Measurements from ENCODE around the gene FAF2.

FAF2 gene

GRCh38 chr5:176535101-176535663, 87.0 kb downstream of the FAF2 start:
- DNase-seq (ENCODE audit: low spot score in 2 of 2): peak in 1 of 2 donors; percentile 69
- peaks cover 60% of the 10 kb centered on the region for H3K4me1 Mint-ChIP-seq

GRCh38 chr5:176535664-176536131, 87.5 kb downstream of the FAF2 start:
- ATAC-seq (no peak), DNase-seq (ENCODE audit: low spot score in 2 of 2) (no peak)
- Mint-ChIP-seq H3K36me3 (peaks cover 68% of the 10 kb centered on the region), H3K27ac (peak overlapping the region; percentile 97), H3K9me3 (no peaks in the 10 kb centered on the region), H3K4me1 (peaks cover 65% of the 10 kb centered on the region), H3K4me3 (peak overlapping the region; percentile 93)

More at GRCh38 chr5:176535101-176535663, 87.0 kb downstream of the FAF2 start:
- Mint-ChIP-seq H3K27ac (peak overlapping the region; percentile 97), H3K9me3 (no peaks in the 10 kb centered on the region), H3K36me3 (peaks cover 68% of the 10 kb centered on the region), H3K4me3 (peak overlapping the region; percentile 93)
- no peak for ATAC-seq

- peak overlapping the region; percentile 93 for H3K4me3 Mint-ChIP-seq
- no peaks in the 10 kb centered on the region for H3K9me3 Mint-ChIP-seq
- H3K4me1 Mint-ChIP-seq: peaks cover 66% of the 10 kb centered on the region
- ATAC-seq (peak; percentile 22), DNase-seq (ENCODE audit: low spot score in 2 of 2) (peak; percentile 55 to 86)
- peaks cover 62% of the 10 kb centered on the region for H3K36me3 Mint-ChIP-seq
- peak overlapping the region; percentile 97 for H3K27ac Mint-ChIP-seq
Measured at GRCh38 chr5:176536132-176536901, 88.1 kb downstream of the FAF2 start.

GRCh38 chr5:176536902-176537553, 88.8 kb downstream of the FAF2 start, which contains the start of gene RNF44:
Gene RNF44, minus strand, starts transcription at chr5:176537402. Its CDS starts 4,930 bp downstream, at chr5:176532472.
- Mint-ChIP-seq H3K4me3 (peak within 1 kb of the TSS; percentile 93), H3K9me3 (no peaks in the 10 kb centered on the region), H3K4me1 (peaks cover 68% of the 10 kb centered on the region), H3K36me3 (peaks cover 56% of the 10 kb centered on the region), H3K27ac (peak within 1 kb of the TSS; percentile 97)
- DNase-seq (ENCODE audit: low spot score in 2 of 2) (peak; percentile 94 to 99), ATAC-seq (peak; percentile 74)

- ATAC-seq: peak; percentile 86
- peak; percentile 79 to 96 for DNase-seq (ENCODE audit: low spot score in 2 of 2)
- H3K27ac Mint-ChIP-seq: peak overlapping the region; percentile 97
- peaks cover 74% of the 10 kb centered on the region for H3K4me1 Mint-ChIP-seq
- peak overlapping the region; percentile 93 for H3K4me3 Mint-ChIP-seq
- no peaks in the 10 kb centered on the region for H3K9me3 Mint-ChIP-seq
- H3K36me3 Mint-ChIP-seq: peaks cover 54% of the 10 kb centered on the region
Measured at GRCh38 chr5:176537554-176538229, 89.5 kb downstream of the FAF2 start.

GRCh38 chr5:176538230-176538988, 90.2 kb downstream of the FAF2 start:
- Mint-ChIP-seq H3K4me3 (peak overlapping the region; percentile 93), H3K36me3 (peaks cover 47% of the 10 kb centered on the region), H3K4me1 (peaks cover 68% of the 10 kb centered on the region), H3K9me3 (no peaks in the 10 kb centered on the region), H3K27ac (peak overlapping the region; percentile 97)
- ATAC-seq (no peak), DNase-seq (ENCODE audit: low spot score in 2 of 2) (no peak)

GRCh38 chr5:176538989-176539384, 90.8 kb downstream of the FAF2 start:
- Mint-ChIP-seq H3K9me3 (no peaks in the 10 kb centered on the region), H3K4me1 (peaks cover 63% of the 10 kb centered on the region), H3K4me3 (no peak overlapping the region), H3K36me3 (peaks cover 41% of the 10 kb centered on the region), H3K27ac (peak overlapping the region; percentile 90)
- ATAC-seq (no peak), DNase-seq (ENCODE audit: low spot score in 2 of 2) (no peak)

GRCh38 chr5:176540476-176540899, 92.3 kb downstream of the FAF2 start:
- peak in 1 of 2 donors; percentile 50 for DNase-seq (ENCODE audit: low spot score in 2 of 2)
- no peak for ATAC-seq
- Mint-ChIP-seq H3K4me1 (peaks cover 56% of the 10 kb centered on the region), H3K36me3 (peaks cover 26% of the 10 kb centered on the region), H3K27ac (peak overlapping the region; percentile 90), H3K4me3 (peak overlapping the region; percentile 83), H3K9me3 (no peaks in the 10 kb centered on the region)

GRCh38 chr5:176540956-176541337, 92.8 kb downstream of the FAF2 start:
- Mint-ChIP-seq H3K9me3 (no peaks in the 10 kb centered on the region), H3K36me3 (peaks cover 22% of the 10 kb centered on the region), H3K4me3 (peak overlapping the region; percentile 83), H3K27ac (peak overlapping the region; percentile 90), H3K4me1 (peaks cover 52% of the 10 kb centered on the region)
- DNase-seq (ENCODE audit: low spot score in 2 of 2): no peak
- ATAC-seq: no peak

GRCh38 chr5:176541338-176542134, 93.4 kb downstream of the FAF2 start:
- peak overlapping the region; percentile 90 for H3K27ac Mint-ChIP-seq
- peaks cover 16% of the 10 kb centered on the region for H3K36me3 Mint-ChIP-seq
- ATAC-seq: no peak
- DNase-seq (ENCODE audit: low spot score in 2 of 2): peak; percentile 54 to 83
- peak overlapping the region; percentile 83 for H3K4me3 Mint-ChIP-seq
- peaks cover 48% of the 10 kb centered on the region for H3K4me1 Mint-ChIP-seq
- H3K9me3 Mint-ChIP-seq: no peaks in the 10 kb centered on the region

GRCh38 chr5:176542135-176542595, 94.0 kb downstream of the FAF2 start:
- DNase-seq (ENCODE audit: low spot score in 2 of 2) (peak; percentile 54 to 87), ATAC-seq (no peak)
- H3K27ac Mint-ChIP-seq: peak overlapping the region; percentile 90

GRCh38 chr5:176542596-176543427, 94.6 kb downstream of the FAF2 start:
- H3K4me3 Mint-ChIP-seq: peak overlapping the region; percentile 83
- ATAC-seq (peak; percentile 56), DNase-seq (ENCODE audit: low spot score in 2 of 2) (peak in 1 of 2 donors; percentile 70)
- H3K4me1 Mint-ChIP-seq: peaks cover 54% of the 10 kb centered on the region
- no peaks in the 10 kb centered on the region for H3K9me3 Mint-ChIP-seq
- H3K27ac Mint-ChIP-seq: peak overlapping the region; percentile 90
- H3K36me3 Mint-ChIP-seq: peaks cover 3% of the 10 kb centered on the region

More at GRCh38 chr5:176542135-176542595, 94.0 kb downstream of the FAF2 start:
- Mint-ChIP-seq H3K9me3 (no peaks in the 10 kb centered on the region), H3K4me3 (peak overlapping the region; percentile 83), H3K4me1 (peaks cover 48% of the 10 kb centered on the region), H3K36me3 (peaks cover 10% of the 10 kb centered on the region)

Measured in stimulated activated effector memory CD8-positive, alpha-beta T cell treated with anti-CD3 and anti-CD28 coated beads, Interleukin-12 subunit alpha, Interleukin-12 subunit beta, amount 100 ng/mL, for 72 hours (primary cell).